Panc1 (cell line): ENCODE measurements around the gene MAGI3. TPM values are rescaled to one million over a fixed set of nuclear protein-coding genes. Genes with fewer than 3 reads are reported as not detected.

Experiments used
- ATAC-seq: fragments of 200-7000 bp; cut with Tn5 transposase; 2 replicates; pipeline ENCODE4 v1.9.1; 2020; ENCODE audit warnings: mild to moderate bottlenecking, moderate library complexity
- BruUV-seq: library from RNA; stranded (reverse); fragments of 400-500 nt; replicated peaks from 2 replicates; lab custom pipeline; 2021; lab: Mats Ljungman, UMichigan
- CTCF ChIA-PET: fragments of 300-600 bp; sonication (Branson Sonifier 250); formaldehyde crosslinking; loops from one replicate; lab custom pipeline; 2022; ENCODE audit warnings: antibody characterized with exemption; lab: Charles Lee
- POLR2A ChIA-PET: fragments of 300-600 bp; sonication (Branson Sonifier 250); formaldehyde crosslinking; loops from one replicate; lab custom pipeline; 2022; ENCODE audit warnings: antibody characterized with exemption; lab: Charles Lee
- DNase-seq: peaks from one replicate; pipeline ENCODE4 v3.0.0-alpha.2; 2010; ENCODE audit warnings: low read depth, low spot score
- H3K27ac ChIP-seq: 2 replicates; pipeline ENCODE4 v1.5.1; 2011; ENCODE audit warnings: mild to moderate bottlenecking, low read length, inconsistent platforms
- H3K27me3 ChIP-seq: fragments of 200-500 bp; sonication (Bioruptor generic); 2 replicates; pipeline ENCODE4 v1.6.0; 2014; ENCODE audit warnings: low read length, inconsistent platforms; ENCODE audit not compliant: control insufficient read depth, insufficient read depth
- H3K36me3 ChIP-seq: fragments of 200-500 bp; sonication (Bioruptor generic); 2 replicates; pipeline ENCODE4 v1.5.1; 2014; ENCODE audit warnings: inconsistent platforms, mild to moderate bottlenecking, low read length, moderate library complexity; ENCODE audit not compliant: control insufficient read depth, insufficient read depth
- H3K4me1 ChIP-seq: 2 replicates; pipeline ENCODE4 v1.5.1; 2011; ENCODE audit warnings: inconsistent platforms, mild to moderate bottlenecking, low read length, moderate library complexity; ENCODE audit not compliant: control insufficient read depth, insufficient read depth
- H3K4me3 ChIP-seq, 2 experiments: 2 replicates each; pipeline ENCODE4 v1.5.1; 2011 to 2012; ENCODE audit warnings: low read depth in 2 of 2, low read length in 2 of 2, mild to moderate bottlenecking in 2 of 2, inconsistent platforms in 1 of 2, moderate library complexity in 1 of 2
- H3K9me3 ChIP-seq: fragments of 200-500 bp; sonication (Bioruptor generic); 2 replicates; pipeline ENCODE4 v1.5.1; 2014; ENCODE audit warnings: low read depth, mild to moderate bottlenecking, inconsistent platforms, low read length, moderate library complexity; ENCODE audit not compliant: control insufficient read depth, insufficient read depth
- POLR2AphosphoS5 ChIP-seq: IDR thresholded peaks from 2 replicates; pipeline ENCODE4 v1.6.1; 2012; ENCODE audit warnings: mild to moderate bottlenecking, low read depth, low read length, moderate library complexity
- SIN3A ChIP-seq: IDR thresholded peaks from 2 replicates; pipeline ENCODE4 v1.6.1; 2012; ENCODE audit warnings: low read depth, mild to moderate bottlenecking, low read length, moderate library complexity, borderline replicate concordance; ENCODE audit not compliant: insufficient read depth
- TCF7L2 ChIP-seq: IDR thresholded peaks from 2 replicates; pipeline ENCODE4 v1.6.1; 2011; ENCODE audit warnings: mild to moderate bottlenecking, low read depth, low read length, inconsistent platforms
- in situ Hi-C: cut with HindIII; loops from 2 replicates; pipeline ENCODE4 v1.10.0; 2016; ENCODE audit warnings: low sequenced_read_pairs, low pct_unique_long_range_greater_than_20kb
- intact Hi-C: fragments of 100-400 bp; cut with micrococcal nuclease; formaldehyde crosslinking; loops from one replicate; pipeline ENCODE4 v1.10.0; 2022; ENCODE audit not compliant: unreplicated experiment
- total RNA-seq: library from RNA; stranded (reverse); gene quantifications from one replicate; pipeline ENCODE4 v1.2.1, GENCODE V29; 2021; ENCODE audit not compliant: unreplicated experiment
- TF ChIP-seq, protein P1 (sequence below): fragments of 450-650 bp; IDR thresholded peaks from 2 replicates; pipeline ENCODE4 v1.5.1; 2017; ENCODE audit warnings: mild to moderate bottlenecking
- TF ChIP-seq, protein P2 (sequence below), 2 experiments: IDR thresholded peaks; 2 replicates each; pipeline ENCODE4 v1.6.1; 2011 to 2012; ENCODE audit warnings: low read depth in 2 of 2, control low read depth in 1 of 2, low read length in 1 of 2, mild to moderate bottlenecking in 1 of 2, moderate library complexity in 1 of 2; ENCODE audit not compliant: insufficient read depth in 1 of 2

The MAGI3 gene
- total RNA-seq, 1 experiment from 2014 or later = 10.9 TPM

GRCh38 chr1:113641396-113641795 lies 251.1 kb downstream of the MAGI3 start:
- Histone ChIP-seq H3K27me3 (no peaks in the 10 kb centered on the region), H3K9me3 (no peaks in the 10 kb centered on the region), H3K36me3 (no peaks in the 10 kb centered on the region), H3K4me3 (no peak overlapping the region), H3K4me1 (no peaks in the 10 kb centered on the region), H3K27ac (no peak overlapping the region)
- TF ChIP-seq SIN3A = no peak
- TF ChIP-seq, protein P1, sequence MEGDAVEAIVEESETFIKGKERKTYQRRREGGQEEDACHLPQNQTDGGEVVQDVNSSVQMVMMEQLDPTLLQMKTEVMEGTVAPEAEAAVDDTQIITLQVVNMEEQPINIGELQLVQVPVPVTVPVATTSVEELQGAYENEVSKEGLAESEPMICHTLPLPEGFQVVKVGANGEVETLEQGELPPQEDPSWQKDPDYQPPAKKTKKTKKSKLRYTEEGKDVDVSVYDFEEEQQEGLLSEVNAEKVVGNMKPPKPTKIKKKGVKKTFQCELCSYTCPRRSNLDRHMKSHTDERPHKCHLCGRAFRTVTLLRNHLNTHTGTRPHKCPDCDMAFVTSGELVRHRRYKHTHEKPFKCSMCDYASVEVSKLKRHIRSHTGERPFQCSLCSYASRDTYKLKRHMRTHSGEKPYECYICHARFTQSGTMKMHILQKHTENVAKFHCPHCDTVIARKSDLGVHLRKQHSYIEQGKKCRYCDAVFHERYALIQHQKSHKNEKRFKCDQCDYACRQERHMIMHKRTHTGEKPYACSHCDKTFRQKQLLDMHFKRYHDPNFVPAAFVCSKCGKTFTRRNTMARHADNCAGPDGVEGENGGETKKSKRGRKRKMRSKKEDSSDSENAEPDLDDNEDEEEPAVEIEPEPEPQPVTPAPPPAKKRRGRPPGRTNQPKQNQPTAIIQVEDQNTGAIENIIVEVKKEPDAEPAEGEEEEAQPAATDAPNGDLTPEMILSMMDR = no peak
- no peak for TF ChIP-seq POLR2AphosphoS5
- in situ Hi-C loops = no loop called here
- CTCF ChIA-PET = no interaction called here
- intact Hi-C loops = no loop called here
- ATAC-seq (no peak), DNase-seq (no peak)
- POLR2A ChIA-PET = no interaction called here
- no TSS peak for BruUV-seq

DNA sequence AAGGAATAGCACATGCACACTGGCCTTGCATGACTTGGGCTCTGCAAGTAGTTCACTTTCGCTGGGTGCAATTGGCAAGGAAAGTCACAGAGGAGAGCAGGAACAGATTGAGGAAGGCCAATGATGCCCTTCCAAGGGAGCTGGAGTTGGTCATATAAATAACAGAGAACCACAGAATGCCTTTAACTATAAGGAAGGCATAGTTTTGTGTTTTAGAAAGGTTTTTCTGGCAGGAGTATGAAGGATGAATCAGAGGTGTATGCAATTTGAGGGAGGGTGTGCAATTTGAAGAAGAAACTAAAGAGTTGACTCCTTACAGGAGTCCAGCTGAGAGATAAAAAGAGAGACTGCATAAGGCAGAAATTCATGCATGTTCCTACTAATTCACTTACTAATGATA lies 256.8 kb downstream of the MAGI3 start:
- ChIA-PET CTCF (no interaction called here), POLR2A (no interaction called here)
- in situ Hi-C loops (no loop called here), intact Hi-C loops (no loop called here)
- no peak overlapping the region for H3K4me3 ChIP-seq
- no peak for DNase-seq
- no peaks in the 10 kb centered on the region for H3K36me3 ChIP-seq
- no peaks in the 10 kb centered on the region for H3K4me1 ChIP-seq
- H3K27ac ChIP-seq = no peak overlapping the region
- ATAC-seq = no peak
- TF ChIP-seq, protein P1 = no peak
- TF ChIP-seq SIN3A (no peak), TCF7L2 (no peak), POLR2AphosphoS5 (no peak)
- TF ChIP-seq, protein P2, sequence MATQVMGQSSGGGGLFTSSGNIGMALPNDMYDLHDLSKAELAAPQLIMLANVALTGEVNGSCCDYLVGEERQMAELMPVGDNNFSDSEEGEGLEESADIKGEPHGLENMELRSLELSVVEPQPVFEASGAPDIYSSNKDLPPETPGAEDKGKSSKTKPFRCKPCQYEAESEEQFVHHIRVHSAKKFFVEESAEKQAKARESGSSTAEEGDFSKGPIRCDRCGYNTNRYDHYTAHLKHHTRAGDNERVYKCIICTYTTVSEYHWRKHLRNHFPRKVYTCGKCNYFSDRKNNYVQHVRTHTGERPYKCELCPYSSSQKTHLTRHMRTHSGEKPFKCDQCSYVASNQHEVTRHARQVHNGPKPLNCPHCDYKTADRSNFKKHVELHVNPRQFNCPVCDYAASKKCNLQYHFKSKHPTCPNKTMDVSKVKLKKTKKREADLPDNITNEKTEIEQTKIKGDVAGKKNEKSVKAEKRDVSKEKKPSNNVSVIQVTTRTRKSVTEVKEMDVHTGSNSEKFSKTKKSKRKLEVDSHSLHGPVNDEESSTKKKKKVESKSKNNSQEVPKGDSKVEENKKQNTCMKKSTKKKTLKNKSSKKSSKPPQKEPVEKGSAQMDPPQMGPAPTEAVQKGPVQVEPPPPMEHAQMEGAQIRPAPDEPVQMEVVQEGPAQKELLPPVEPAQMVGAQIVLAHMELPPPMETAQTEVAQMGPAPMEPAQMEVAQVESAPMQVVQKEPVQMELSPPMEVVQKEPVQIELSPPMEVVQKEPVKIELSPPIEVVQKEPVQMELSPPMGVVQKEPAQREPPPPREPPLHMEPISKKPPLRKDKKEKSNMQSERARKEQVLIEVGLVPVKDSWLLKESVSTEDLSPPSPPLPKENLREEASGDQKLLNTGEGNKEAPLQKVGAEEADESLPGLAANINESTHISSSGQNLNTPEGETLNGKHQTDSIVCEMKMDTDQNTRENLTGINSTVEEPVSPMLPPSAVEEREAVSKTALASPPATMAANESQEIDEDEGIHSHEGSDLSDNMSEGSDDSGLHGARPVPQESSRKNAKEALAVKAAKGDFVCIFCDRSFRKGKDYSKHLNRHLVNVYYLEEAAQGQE (IDR thresholded peaks at IDR 0.05; ENCODE audit: insufficient read depth in 1 of 2, low read depth in 2 of 2, low read length in 1 of 2) = no peak
- no peaks in the 10 kb centered on the region for H3K27me3 ChIP-seq
- no TSS peak for BruUV-seq
- no peaks in the 10 kb centered on the region for H3K9me3 ChIP-seq

DNA sequence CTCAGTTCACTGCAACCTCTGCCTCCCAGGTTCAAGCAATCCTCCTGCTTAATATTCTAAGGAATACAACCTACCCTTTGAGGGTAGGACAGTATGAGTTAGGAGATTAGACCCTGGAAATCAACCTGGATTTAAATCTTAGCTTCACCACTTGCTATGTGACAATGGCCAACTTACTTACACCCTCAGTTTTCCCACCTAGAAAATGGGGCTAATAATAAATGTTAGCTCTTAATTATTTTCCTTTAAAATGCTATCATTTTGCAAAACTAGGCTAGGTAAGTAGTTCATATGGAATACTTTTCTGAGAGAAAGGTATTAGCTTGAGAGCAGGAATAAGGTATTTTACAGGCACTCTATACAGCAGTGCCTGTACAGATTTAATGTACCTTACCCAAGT lies 258.2 kb downstream of the MAGI3 start:
- ATAC-seq = no peak
- no TSS peak for BruUV-seq

More for the DNA sequence above, 258.2 kb downstream of the MAGI3 start:
- Histone ChIP-seq H3K4me1 (no peaks in the 10 kb centered on the region), H3K4me3 (no peak overlapping the region), H3K27me3 (no peaks in the 10 kb centered on the region), H3K9me3 (no peaks in the 10 kb centered on the region), H3K36me3 (no peaks in the 10 kb centered on the region), H3K27ac (no peak overlapping the region)
- in situ Hi-C loops (no loop called here), intact Hi-C loops (no loop called here)
- DNase-seq = no peak
- ChIA-PET CTCF (no interaction called here), POLR2A (no interaction called here)
- TF ChIP-seq TCF7L2 (no peak), SIN3A (no peak), POLR2AphosphoS5 (no peak)
- TF ChIP-seq, protein P2 (IDR thresholded peaks at IDR 0.05; ENCODE audit: insufficient read depth in 1 of 2, low read depth in 2 of 2, low read length in 1 of 2) = no peak
- TF ChIP-seq, protein P1 = no peak
